Spleen (tissue), 11 donors: ENCODE data around the gene DGKB. TPM values are rescaled to one million over a fixed set of nuclear protein-coding genes. Genes with fewer than 3 reads are reported as not detected.

Experiments
- DNase-seq: peaks from one replicate; pipeline ENCODE4 v3.0.0-alpha.2; 2020
- H3K27ac ChIP-seq, 8 donors: fragments of 200-600 bp; sonication (generic) in 7 of 8; 1 replicate in 4 of 8; 2 replicates in 4 of 8; pipeline versions ENCODE4 v1.5.0 to v1.8.0; 2016 to 2021; ENCODE audit warnings: inconsistent platforms in 4 of 8, mild to moderate bottlenecking in 4 of 8, moderate library complexity in 1 of 8
- H3K27me3 ChIP-seq, 7 donors: fragments of 200-600 bp; sonication (generic) in 6 of 7; replicated peaks in 1 of 7; 1 replicate in 4 of 7; 2 replicates in 3 of 7; pipeline versions ENCODE4 v1.5.0 to v1.8.0; 2016 to 2021; ENCODE audit warnings: inconsistent platforms in 3 of 7, mild to moderate bottlenecking in 1 of 7
- H3K36me3 ChIP-seq, 6 donors: fragments of 200-600 bp; sonication (generic) in 5 of 6; 1 replicate in 4 of 6; 2 replicates in 2 of 6; pipeline versions ENCODE4 v1.5.0 to v1.8.0; 2016 to 2021; ENCODE audit warnings: inconsistent platforms in 2 of 6
- H3K4me1 ChIP-seq, 6 donors: fragments of 200-600 bp; sonication (generic) in 5 of 6; 1 replicate in 3 of 6; 2 replicates in 3 of 6; pipeline versions ENCODE4 v1.5.0 to v1.8.0; 2016 to 2021; ENCODE audit warnings: inconsistent platforms in 3 of 6
- H3K4me3 ChIP-seq, 8 donors: fragments of 200-600 bp; sonication (generic) in 7 of 8; 1 replicate in 4 of 8; 2 replicates in 4 of 8; pipeline versions ENCODE4 v1.5.0 to v1.8.0; 2016 to 2021; ENCODE audit warnings: inconsistent platforms in 4 of 8, mild to moderate bottlenecking in 4 of 8, moderate library complexity in 2 of 8
- H3K9me3 ChIP-seq, 8 donors: fragments of 200-600 bp; sonication (generic) in 7 of 8; 1 replicate in 4 of 8; 2 replicates in 4 of 8; pipeline versions ENCODE4 v1.5.0 to v1.8.0; 2016 to 2021; ENCODE audit warnings: inconsistent platforms in 4 of 8
- POLR2A ChIP-seq, 3 donors: fragments of 450-650 bp; IDR thresholded peaks; one replicate each; pipeline ENCODE4 v1.5.1; 2017; ENCODE audit warnings: antibody characterized with exemption in 3 of 3, mild to moderate bottlenecking in 1 of 3
- POLR2AphosphoS5 ChIP-seq, 3 donors: sonication (generic); formaldehyde crosslinking; IDR thresholded peaks; one replicate each; pipeline ENCODE4 v1.5.1; 2017; ENCODE audit warnings: antibody characterized with exemption in 3 of 3
- WGBS, 5 donors: extraction: QIAGEN DNeasy Blood & Tissue Kit in 3 of 5; methylation state at CpG; one replicate each; pipeline versions ENCODE4 v1.1.5 to v1.1.7; 2013 to 2018; 5-methylcytosine and 5-hydroxymethylcytosine counted together
- intact Hi-C: fragments of 100-400 bp; cut with DNase I; formaldehyde crosslinking; loops from one replicate; pipeline ENCODE4 v1.15.0; 2023; ENCODE audit warnings: low total_unique reads
- polyA plus RNA-seq, 3 donors: library from polyadenylated mRNA; stranded (reverse); fragments of 200-250 nt; gene quantifications; one replicate each; pipeline ENCODE4 v1.2.1, GENCODE V29; 2013
- total RNA-seq, 7 donors: library from RNA; depleted of rRNA in 3 of 7; stranded (reverse); fragments of >200 nt in 3 of 7; fragmentation: NEBNext Ultra II Directional in 4 of 7; extraction: Animal tissue kit (Norgen Biotek cat#: 25700) in 4 of 7; gene quantifications; one replicate each; pipeline versions ENCODE4 v1.1.0 to v1.2.1, GENCODE V29; 2016 to 2021
- TF ChIP-seq, protein P1 (sequence below), 11 experiments: fragments of 200-600 bp in 7 of 11; fragments of 450-650 bp in 4 of 11; sonication (generic) in 4 of 11; IDR thresholded peaks in 8 of 11; conservative IDR thresholded peaks in 3 of 11; 1 replicate in 7 of 11; 2 replicates in 4 of 11; pipeline versions ENCODE4 v1.4.0 to v1.8.0; 2016 to 2021; ENCODE audit warnings: antibody characterized with exemption in 11 of 11, inconsistent platforms in 4 of 11, mild to moderate bottlenecking in 1 of 11
- donor health status: healthy with polysubstance abuse.
- donor health status: DM: no; HTN: no; CAD: no; lungs with moderate emphysema.
- donor health status: DM: no; HTN: no; CAD: no.
- donor health status: Bipolar disorder and iron deficiency.
- donor health status: healthy.
- donor health status: DM: no; HTN: no; CAD: no.
- donor health status: DM: yes; HTN: yes; CAD: no.

Gene DGKB
- total and polyA plus RNA-seq, 10 donors = 0.02 to 0.26 (median 0.03) TPM; not detected in 6

DNA sequence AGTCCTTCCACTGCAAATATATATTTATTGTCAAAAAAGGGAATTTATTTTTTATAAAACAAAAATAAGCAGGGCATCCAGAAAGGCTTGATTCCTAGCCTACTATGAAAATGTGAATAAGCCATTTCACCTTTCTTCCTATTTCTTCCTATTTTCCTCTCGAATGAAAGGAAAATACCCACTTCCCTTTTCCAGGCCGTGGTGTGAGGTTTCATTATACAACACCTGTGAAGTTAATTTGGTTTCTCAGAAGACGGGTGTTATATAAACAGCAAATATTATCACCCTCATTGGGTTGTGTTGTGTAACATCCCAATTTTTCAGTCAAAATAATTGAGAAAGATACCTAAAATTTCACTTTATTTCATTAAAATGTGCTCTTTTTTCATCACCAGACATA, 214.3 kb downstream of the DGKB start:
- no peaks in the 10 kb centered on the region for H3K9me3 ChIP-seq
- H3K4me3 ChIP-seq = no peak overlapping the region
- DNase-seq = no peak
- H3K27me3 ChIP-seq = peaks cover 0 to 4% (median 0%) of the 10 kb centered on the region in 7 donors
- TF ChIP-seq, protein P1, sequence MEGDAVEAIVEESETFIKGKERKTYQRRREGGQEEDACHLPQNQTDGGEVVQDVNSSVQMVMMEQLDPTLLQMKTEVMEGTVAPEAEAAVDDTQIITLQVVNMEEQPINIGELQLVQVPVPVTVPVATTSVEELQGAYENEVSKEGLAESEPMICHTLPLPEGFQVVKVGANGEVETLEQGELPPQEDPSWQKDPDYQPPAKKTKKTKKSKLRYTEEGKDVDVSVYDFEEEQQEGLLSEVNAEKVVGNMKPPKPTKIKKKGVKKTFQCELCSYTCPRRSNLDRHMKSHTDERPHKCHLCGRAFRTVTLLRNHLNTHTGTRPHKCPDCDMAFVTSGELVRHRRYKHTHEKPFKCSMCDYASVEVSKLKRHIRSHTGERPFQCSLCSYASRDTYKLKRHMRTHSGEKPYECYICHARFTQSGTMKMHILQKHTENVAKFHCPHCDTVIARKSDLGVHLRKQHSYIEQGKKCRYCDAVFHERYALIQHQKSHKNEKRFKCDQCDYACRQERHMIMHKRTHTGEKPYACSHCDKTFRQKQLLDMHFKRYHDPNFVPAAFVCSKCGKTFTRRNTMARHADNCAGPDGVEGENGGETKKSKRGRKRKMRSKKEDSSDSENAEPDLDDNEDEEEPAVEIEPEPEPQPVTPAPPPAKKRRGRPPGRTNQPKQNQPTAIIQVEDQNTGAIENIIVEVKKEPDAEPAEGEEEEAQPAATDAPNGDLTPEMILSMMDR (IDR thresholded peaks at IDR 0.05 in 8 of 11, conservative IDR thresholded peaks at IDR 0.05 in 3 of 11) = no peak
- no peak for TF ChIP-seq POLR2A (IDR thresholded peaks at IDR 0.05)
- TF ChIP-seq POLR2AphosphoS5 (IDR thresholded peaks at IDR 0.05) = no peak
- WGBS, 5 donors = 16 to 25% (median 20%) methylated on average over 3 of the region's 3 CpGs
- no peaks in the 10 kb centered on the region for H3K36me3 ChIP-seq
- peaks cover 0 to 23% (median 2%) of the 10 kb centered on the region in 6 donors for H3K4me1 ChIP-seq
- no peak overlapping the region for H3K27ac ChIP-seq
- intact Hi-C loops = no loop called here

DNA sequence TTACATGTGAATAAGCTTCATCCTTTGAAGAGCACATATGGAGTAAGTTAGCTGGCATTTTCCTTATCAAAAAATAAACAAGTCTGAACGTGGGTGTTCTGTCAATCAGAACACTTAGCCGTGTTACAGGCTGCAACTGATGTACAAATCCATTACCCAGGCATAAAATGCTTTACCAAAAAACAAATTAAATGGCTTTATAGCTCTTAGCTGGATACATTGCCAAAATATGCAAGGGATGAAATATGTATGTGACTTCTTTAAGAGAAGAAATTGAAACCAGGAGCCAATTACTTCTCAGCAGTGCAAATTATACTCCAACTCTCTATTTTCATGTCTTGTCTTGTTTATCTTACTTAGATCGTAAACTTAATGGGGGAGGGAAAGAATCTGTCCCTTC, 214.8 kb downstream of the DGKB start:
- no peak overlapping the region for H3K27ac ChIP-seq
- H3K36me3 ChIP-seq = no peaks in the 10 kb centered on the region
- H3K4me3 ChIP-seq = no peak overlapping the region
- no peak for TF ChIP-seq POLR2A (IDR thresholded peaks at IDR 0.05)
- TF ChIP-seq, protein P1 (IDR thresholded peaks at IDR 0.05 in 8 of 11, conservative IDR thresholded peaks at IDR 0.05 in 3 of 11) = no peak
- TF ChIP-seq POLR2AphosphoS5 (IDR thresholded peaks at IDR 0.05) = no peak
- H3K9me3 ChIP-seq = no peaks in the 10 kb centered on the region
- peaks cover 0 to 4% (median 0%) of the 10 kb centered on the region in 7 donors for H3K27me3 ChIP-seq
- WGBS, 5 donors = 47 to 70% (median 62%) methylated on average over 3 of the region's 3 CpGs
- peaks cover 0 to 23% (median 2%) of the 10 kb centered on the region in 6 donors for H3K4me1 ChIP-seq
- DNase-seq = no peak
- intact Hi-C loops = no loop called here

DNA sequence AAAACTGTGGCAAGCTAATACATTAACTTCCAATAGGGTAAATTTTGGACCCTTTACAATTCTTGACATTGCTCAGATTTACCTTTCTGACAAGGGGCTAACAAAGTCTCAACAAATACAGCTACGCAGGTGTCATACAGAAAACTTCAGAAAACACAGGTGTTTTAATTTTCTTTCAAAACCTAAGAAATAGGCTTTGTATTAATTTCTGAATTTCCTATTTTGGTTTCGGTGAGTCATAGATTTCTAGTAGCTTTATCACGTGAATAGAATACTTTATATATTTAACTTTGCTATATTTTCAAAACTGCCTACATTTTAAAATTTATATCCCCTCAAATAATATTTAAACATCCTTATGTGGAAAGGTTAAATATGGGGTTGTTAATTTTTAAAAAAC, 215.3 kb downstream of the DGKB start:
- TF ChIP-seq, protein P1 (IDR thresholded peaks at IDR 0.05 in 8 of 11, conservative IDR thresholded peaks at IDR 0.05 in 3 of 11) = no peak
- TF ChIP-seq POLR2A (IDR thresholded peaks at IDR 0.05) (no peak), POLR2AphosphoS5 (IDR thresholded peaks at IDR 0.05) (no peak)
- Histone ChIP-seq H3K4me3 (no peak overlapping the region), H3K27me3 (peaks cover 0 to 4% (median 0%) of the 10 kb centered on the region in 7 donors), H3K4me1 (peaks cover 0 to 23% (median 2%) of the 10 kb centered on the region in 6 donors), H3K36me3 (no peaks in the 10 kb centered on the region), H3K9me3 (no peaks in the 10 kb centered on the region), H3K27ac (no peak overlapping the region)
- DNase-seq = no peak
- 76 to 95% (median 81%) methylated on average over 3 of the region's 3 CpGs for WGBS, 5 donors
- intact Hi-C loops = no loop called here

DNA sequence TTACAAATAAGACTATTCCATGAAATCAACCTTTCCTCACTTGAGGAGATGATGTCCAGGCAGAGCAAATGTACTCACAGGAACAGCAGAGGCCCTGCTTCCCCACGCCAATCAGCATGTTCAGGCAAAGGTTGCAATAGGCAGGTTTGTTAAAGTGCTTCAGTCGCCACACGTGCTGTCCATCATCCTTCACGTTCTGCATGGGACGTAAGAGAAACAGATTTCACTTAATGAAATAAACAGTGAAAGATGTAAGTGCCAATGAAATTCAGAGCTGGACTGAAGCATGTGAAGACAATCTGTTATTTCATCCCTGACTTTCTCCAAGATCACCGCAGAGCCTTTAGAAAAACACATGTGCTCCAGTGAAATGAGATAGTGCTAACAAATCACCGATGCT, 217.4 kb downstream of the DGKB start:
- no peaks in the 10 kb centered on the region for H3K27me3 ChIP-seq
- H3K27ac ChIP-seq = no peak overlapping the region
- intact Hi-C loops = no loop called here
- 83 to 90% (median 88%) methylated on average over 7 of the region's 7 CpGs for WGBS, 5 donors
- DNase-seq = no peak
- H3K4me1 ChIP-seq = peaks cover 0 to 8% (median 0%) of the 10 kb centered on the region in 6 donors
- no peak for TF ChIP-seq POLR2A (IDR thresholded peaks at IDR 0.05)
- TF ChIP-seq, protein P1 (IDR thresholded peaks at IDR 0.05 in 8 of 11, conservative IDR thresholded peaks at IDR 0.05 in 3 of 11) = no peak
- no peak for TF ChIP-seq POLR2AphosphoS5 (IDR thresholded peaks at IDR 0.05)
- no peaks in the 10 kb centered on the region for H3K9me3 ChIP-seq
- no peak overlapping the region for H3K4me3 ChIP-seq
- no peaks in the 10 kb centered on the region for H3K36me3 ChIP-seq
